HG03280 (cell line): ENCODE measurements around the gene EPN2.

Experiments
- ATAC-seq: cut with Tn5 transposase; IDR thresholded peaks from one replicate; pipeline ENCODE4 v1.9.1; 2021; ENCODE audit warnings: mild to moderate bottlenecking, moderate library complexity; ENCODE audit not compliant: unreplicated experiment

The EPN2 gene

GRCh38 chr17:19307521-19307920, 70.4 kb downstream of the EPN2 start:
- ATAC-seq = no peak

GRCh38 chr17:19308398-19308797, 71.2 kb downstream of the EPN2 start:
- ATAC-seq = no peak

- ATAC-seq = no peak
Measured at GRCh38 chr17:19309701-19310100, 72.5 kb downstream of the EPN2 start.

- no peak for ATAC-seq
Measured at GRCh38 chr17:19310151-19310550, 73.0 kb downstream of the EPN2 start.

- no peak for ATAC-seq
Measured at GRCh38 chr17:19311016-19311415, 73.8 kb downstream of the EPN2 start.

- ATAC-seq = no peak
Measured at GRCh38 chr17:19311421-19312215, 74.5 kb downstream of the EPN2 start.

GRCh38 chr17:19312406-19312805, 75.2 kb downstream of the EPN2 start:
- no peak for ATAC-seq

- ATAC-seq = no peak
Measured at GRCh38 chr17:19313066-19313745, 76.0 kb downstream of the EPN2 start.

GRCh38 chr17:19313746-19314651, 76.8 kb downstream of the EPN2 start:
- ATAC-seq = no peak

GRCh38 chr17:19315104-19315503, 77.9 kb downstream of the EPN2 start:
- no peak for ATAC-seq

- no peak for ATAC-seq
Measured at GRCh38 chr17:19316761-19317358, 79.7 kb downstream of the EPN2 start.

GRCh38 chr17:19317359-19318095, 80.4 kb downstream of the EPN2 start:
- no peak for ATAC-seq

- ATAC-seq = no peak
Measured at GRCh38 chr17:19318611-19319010, 81.4 kb downstream of the EPN2 start.

GRCh38 chr17:19319771-19320505, 82.8 kb downstream of the EPN2 start:
- no peak for ATAC-seq

- ATAC-seq = no peak
Measured at GRCh38 chr17:19320876-19321275, 83.7 kb downstream of the EPN2 start.

GRCh38 chr17:19321481-19322128, 84.4 kb downstream of the EPN2 start:
- ATAC-seq = no peak

GRCh38 chr17:19322129-19322505, 85.0 kb downstream of the EPN2 start:
- no peak for ATAC-seq

- no peak for ATAC-seq
Measured at GRCh38 chr17:19322861-19323260, 85.7 kb downstream of the EPN2 start.

- no peak for ATAC-seq
Measured at GRCh38 chr17:19325542-19325941, 88.4 kb downstream of the EPN2 start.
